ENCODE measurements around the gene PARD6B.

GRCh38 chr20:50731930-50732690, 730 bp downstream of the PARD6B start:
- TF ChIP-seq CTCF (IDR thresholded peaks at IDR 0.05; ENCODE audit: poor library complexity, severe bottlenecking), result no peak
- TF ChIP-seq EZH2 (IDR thresholded peaks at IDR 0.05; ENCODE audit: borderline replicate concordance, insufficient read depth, low read length, poor library complexity, severe bottlenecking), result no peak

Data from neural cell (in vitro differentiated cells).